Transverse colon (tissue), 4 donors: Measurements from ENCODE around the gene DLG2. TPM values are rescaled to one million over a fixed set of nuclear protein-coding genes. Genes with fewer than 3 reads are reported as not detected.

Experiments
- DNase-seq: peaks from one replicate; pipeline ENCODE4 v3.0.0-alpha.2; 2019
- H3K27ac ChIP-seq, 4 donors: fragments of 200-600 bp; sonication (generic); 2 replicates each; pipeline ENCODE4 v1.5.1; 2016 to 2018; ENCODE audit warnings: inconsistent platforms in 4 of 4
- H3K27me3 ChIP-seq: fragments of 200-600 bp; sonication (generic); 2 replicates; pipeline ENCODE4 v1.5.1; 2017; ENCODE audit warnings: inconsistent platforms
- H3K36me3 ChIP-seq, 4 donors: fragments of 200-600 bp; sonication (generic); 2 replicates each; pipeline ENCODE4 v1.5.1; 2017 to 2019; ENCODE audit warnings: inconsistent platforms in 4 of 4
- H3K4me1 ChIP-seq, 4 donors: fragments of 200-600 bp; sonication (generic); 2 replicates each; pipeline ENCODE4 v1.5.1; 2017 to 2020; ENCODE audit warnings: inconsistent platforms in 4 of 4
- H3K4me3 ChIP-seq, 4 donors: fragments of 200-600 bp; sonication (generic); 1 replicate in 1 of 4; 2 replicates in 3 of 4; pipeline versions ENCODE4 v1.5.1 to v1.6.1; 2017 to 2019; ENCODE audit warnings: inconsistent platforms in 4 of 4
- H3K9me3 ChIP-seq, 2 donors: fragments of 200-600 bp; sonication (generic); 2 replicates each; pipeline ENCODE4 v1.5.1; 2017 to 2019; ENCODE audit warnings: inconsistent platforms in 2 of 2
- EP300 ChIP-seq: sonication (generic); formaldehyde crosslinking; IDR thresholded peaks from one replicate; pipeline ENCODE4 v1.6.1; 2017; ENCODE audit warnings: antibody characterized with exemption, low read depth
- POLR2A ChIP-seq: fragments of 450-650 bp; IDR thresholded peaks from one replicate; pipeline ENCODE4 v1.6.1; 2016; ENCODE audit warnings: antibody characterized with exemption, mild to moderate bottlenecking, moderate library complexity
- POLR2AphosphoS5 ChIP-seq, 3 donors: sonication (generic); formaldehyde crosslinking; IDR thresholded peaks; one replicate each; pipeline ENCODE4 v1.6.1; 2016; ENCODE audit warnings: antibody characterized with exemption in 3 of 3
- WGBS, 2 donors: methylation state at CpG; one replicate each; pipeline ENCODE4 v1.1.5; 2018; ENCODE audit warnings: low coverage in 1 of 2; 5-methylcytosine and 5-hydroxymethylcytosine counted together
- in situ Hi-C, 4 donors: fragments of 200-750 bp; cut with MboI; loops; one replicate each; pipeline versions ENCODE4 v1.15.0 to v1.15.1; 2017; ENCODE audit warnings: low sequenced_read_pairs in 3 of 4, low pct_ligation_motif_present in 1 of 4, low pct_unique_long_range_greater_than_20kb in 1 of 4
- intact Hi-C: fragments of 100-400 bp; cut with DNase I; formaldehyde crosslinking; loops from one replicate; pipeline ENCODE4 v1.15.1; 2023; ENCODE audit warnings: low total_unique reads
- total RNA-seq, 4 donors: library from RNA; depleted of rRNA; stranded (reverse); fragments of >200 nt; gene quantifications; one replicate each; pipeline ENCODE4 v1.1.0, GENCODE V29; 2016
- TF ChIP-seq, protein P1 (sequence below), 5 experiments: fragments of 200-600 bp in 3 of 5; fragments of 450-650 bp in 2 of 5; sonication (generic) in 3 of 5; IDR thresholded peaks; 1 replicate in 2 of 5; 2 replicates in 3 of 5; pipeline ENCODE4 v1.5.1; 2016 to 2017; ENCODE audit warnings: antibody characterized with exemption in 5 of 5, inconsistent platforms in 3 of 5, mild to moderate bottlenecking in 2 of 5, moderate library complexity in 1 of 5

DLG2 gene
- total RNA-seq, 4 donors from 2014 or later: 1.9 to 28.3 (median 3.7) TPM

DNA sequence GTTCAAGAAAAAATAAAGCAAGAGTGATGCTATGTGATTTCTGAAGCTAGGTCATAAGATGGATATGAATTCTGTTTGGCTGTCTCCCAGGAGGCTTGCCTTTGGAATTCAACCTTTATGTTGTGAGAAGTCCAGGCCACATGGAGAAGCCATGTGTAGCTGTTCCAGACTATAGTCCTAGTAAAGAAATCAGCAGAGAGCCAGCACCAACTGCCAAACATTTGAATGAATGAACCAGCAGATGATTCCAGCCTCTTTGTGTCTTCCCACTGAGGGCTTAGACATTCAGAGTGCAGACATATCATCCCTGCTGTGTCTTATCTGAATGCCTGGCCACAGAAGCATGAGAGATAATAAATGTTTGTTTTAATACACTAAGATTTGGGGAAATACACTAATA is 1150.6 kb downstream of the DLG2 start:
- in situ Hi-C loops (no loop called here), intact Hi-C loops (no loop called here)
- H3K9me3 ChIP-seq: no peaks in the 10 kb centered on the region
- H3K27ac ChIP-seq: no peak overlapping the region
- no peaks in the 10 kb centered on the region for H3K36me3 ChIP-seq
- H3K4me1 ChIP-seq: no peaks in the 10 kb centered on the region
- TF ChIP-seq, protein P1, sequence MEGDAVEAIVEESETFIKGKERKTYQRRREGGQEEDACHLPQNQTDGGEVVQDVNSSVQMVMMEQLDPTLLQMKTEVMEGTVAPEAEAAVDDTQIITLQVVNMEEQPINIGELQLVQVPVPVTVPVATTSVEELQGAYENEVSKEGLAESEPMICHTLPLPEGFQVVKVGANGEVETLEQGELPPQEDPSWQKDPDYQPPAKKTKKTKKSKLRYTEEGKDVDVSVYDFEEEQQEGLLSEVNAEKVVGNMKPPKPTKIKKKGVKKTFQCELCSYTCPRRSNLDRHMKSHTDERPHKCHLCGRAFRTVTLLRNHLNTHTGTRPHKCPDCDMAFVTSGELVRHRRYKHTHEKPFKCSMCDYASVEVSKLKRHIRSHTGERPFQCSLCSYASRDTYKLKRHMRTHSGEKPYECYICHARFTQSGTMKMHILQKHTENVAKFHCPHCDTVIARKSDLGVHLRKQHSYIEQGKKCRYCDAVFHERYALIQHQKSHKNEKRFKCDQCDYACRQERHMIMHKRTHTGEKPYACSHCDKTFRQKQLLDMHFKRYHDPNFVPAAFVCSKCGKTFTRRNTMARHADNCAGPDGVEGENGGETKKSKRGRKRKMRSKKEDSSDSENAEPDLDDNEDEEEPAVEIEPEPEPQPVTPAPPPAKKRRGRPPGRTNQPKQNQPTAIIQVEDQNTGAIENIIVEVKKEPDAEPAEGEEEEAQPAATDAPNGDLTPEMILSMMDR (IDR thresholded peaks at IDR 0.05): no peak
- no peak for TF ChIP-seq POLR2A
- no peak overlapping the region for H3K4me3 ChIP-seq
- no peak for DNase-seq
- H3K27me3 ChIP-seq: no peaks in the 10 kb centered on the region

DNA sequence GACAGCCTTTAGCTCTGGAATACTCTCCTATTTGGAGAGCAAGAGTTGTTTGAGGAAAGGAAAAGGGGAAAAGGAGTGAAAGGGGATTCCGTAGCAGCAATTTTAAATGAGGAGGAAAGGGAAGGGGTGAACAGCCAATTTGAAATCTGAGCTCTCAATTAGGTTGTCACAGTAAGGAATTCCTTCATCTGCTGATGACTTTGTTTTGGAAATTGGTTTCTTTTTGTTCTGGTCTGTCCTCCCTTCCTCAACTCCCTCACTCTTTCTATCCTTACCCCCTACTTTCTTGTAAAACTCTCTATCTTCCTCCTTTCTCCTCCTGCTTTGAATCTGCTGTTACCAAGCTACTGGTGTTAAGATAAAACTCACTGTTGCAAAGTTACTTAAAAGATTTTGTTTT is 1155.6 kb downstream of the DLG2 start:
- TF ChIP-seq POLR2A (no peak), EP300 (no peak), POLR2AphosphoS5 (IDR thresholded peaks at IDR 0.05) (no peak)
- TF ChIP-seq, protein P1 (IDR thresholded peaks at IDR 0.05): no peak
- Histone ChIP-seq H3K36me3 (no peaks in the 10 kb centered on the region), H3K4me1 (no peaks in the 10 kb centered on the region), H3K27ac (no peak overlapping the region), H3K27me3 (no peaks in the 10 kb centered on the region), H3K9me3 (no peaks in the 10 kb centered on the region), H3K4me3 (no peak overlapping the region)
- WGBS, 2 donors: 28 to 75% methylated on average over 1 of the region's 1 CpG
- no peak for DNase-seq
- intact Hi-C loops: no loop called here
- in situ Hi-C loops: no loop called here

DNA sequence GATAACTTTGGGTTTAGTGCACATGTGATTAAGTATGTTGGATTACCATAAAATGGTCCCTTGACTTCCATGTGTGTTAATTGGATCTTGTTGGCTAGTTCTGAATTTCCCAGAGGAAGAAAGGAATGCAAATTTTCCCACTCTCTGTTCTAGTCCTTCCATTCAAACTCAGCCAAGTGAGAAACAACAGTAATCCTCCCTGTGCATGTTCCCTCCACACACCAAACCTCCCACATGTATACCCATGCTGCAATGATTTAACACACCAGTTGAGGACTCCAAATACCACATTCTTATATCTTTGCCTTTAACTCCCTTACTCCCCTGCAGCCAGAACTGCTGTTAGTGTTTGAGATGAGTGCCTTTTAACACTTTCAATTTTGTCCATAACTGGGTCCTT is 1158.9 kb downstream of the DLG2 start:
- TF ChIP-seq, protein P1 (IDR thresholded peaks at IDR 0.05): no peak
- TF ChIP-seq POLR2A (no peak), POLR2AphosphoS5 (IDR thresholded peaks at IDR 0.05) (no peak), EP300 (no peak)
- Histone ChIP-seq H3K4me3 (no peak overlapping the region), H3K36me3 (no peaks in the 10 kb centered on the region), H3K27ac (no peak overlapping the region), H3K27me3 (no peaks in the 10 kb centered on the region), H3K4me1 (no peaks in the 10 kb centered on the region), H3K9me3 (no peaks in the 10 kb centered on the region)
- intact Hi-C loops: no loop called here
- no peak for DNase-seq
- in situ Hi-C loops: no loop called here

DNA sequence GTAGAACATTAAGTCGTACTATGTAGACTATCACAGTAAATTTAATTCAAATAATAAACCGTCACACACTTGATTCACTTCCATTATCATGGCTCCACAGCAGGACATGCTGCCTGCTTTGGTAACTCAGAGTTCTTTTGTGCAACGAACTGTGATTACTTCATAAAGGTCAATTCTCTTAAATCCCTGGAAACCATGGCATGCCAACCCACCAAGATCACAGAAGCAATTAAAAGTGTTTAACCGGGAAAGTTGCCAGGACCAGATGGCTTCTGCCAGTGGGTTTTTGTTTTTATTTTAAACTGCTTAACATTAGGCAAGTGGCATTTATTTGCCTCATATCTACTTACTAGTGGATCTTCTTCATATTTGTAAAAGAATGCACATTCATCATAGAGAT is 1162.1 kb downstream of the DLG2 start:
- H3K36me3 ChIP-seq: no peaks in the 10 kb centered on the region
- no peak for DNase-seq
- no peaks in the 10 kb centered on the region for H3K9me3 ChIP-seq
- no peaks in the 10 kb centered on the region for H3K4me1 ChIP-seq
- H3K27ac ChIP-seq: no peak overlapping the region
- WGBS, 2 donors: 44 to 62% methylated on average over 3 to 4 of the region's 4 CpGs
- H3K27me3 ChIP-seq: no peaks in the 10 kb centered on the region
- no peak for TF ChIP-seq EP300
- TF ChIP-seq POLR2A: no peak
- TF ChIP-seq, protein P1 (IDR thresholded peaks at IDR 0.05): no peak
- TF ChIP-seq POLR2AphosphoS5 (IDR thresholded peaks at IDR 0.05): no peak
- H3K4me3 ChIP-seq: no peak overlapping the region
- in situ Hi-C loops (no loop called here), intact Hi-C loops (no loop called here)
